GM21447 (cell line): ENCODE data around the gene JAKMIP1.
"Not testable (repeated sequence)": the region's sequence is repeated elsewhere in the genome, so short reads cannot be mapped to it uniquely, and the experiment has no call there.

Source experiments
- ATAC-seq: cut with Tn5 transposase; IDR thresholded peaks from one replicate; pipeline ENCODE4 v1.9.1; 2021; ENCODE audit not compliant: unreplicated experiment

Gene JAKMIP1

DNA sequence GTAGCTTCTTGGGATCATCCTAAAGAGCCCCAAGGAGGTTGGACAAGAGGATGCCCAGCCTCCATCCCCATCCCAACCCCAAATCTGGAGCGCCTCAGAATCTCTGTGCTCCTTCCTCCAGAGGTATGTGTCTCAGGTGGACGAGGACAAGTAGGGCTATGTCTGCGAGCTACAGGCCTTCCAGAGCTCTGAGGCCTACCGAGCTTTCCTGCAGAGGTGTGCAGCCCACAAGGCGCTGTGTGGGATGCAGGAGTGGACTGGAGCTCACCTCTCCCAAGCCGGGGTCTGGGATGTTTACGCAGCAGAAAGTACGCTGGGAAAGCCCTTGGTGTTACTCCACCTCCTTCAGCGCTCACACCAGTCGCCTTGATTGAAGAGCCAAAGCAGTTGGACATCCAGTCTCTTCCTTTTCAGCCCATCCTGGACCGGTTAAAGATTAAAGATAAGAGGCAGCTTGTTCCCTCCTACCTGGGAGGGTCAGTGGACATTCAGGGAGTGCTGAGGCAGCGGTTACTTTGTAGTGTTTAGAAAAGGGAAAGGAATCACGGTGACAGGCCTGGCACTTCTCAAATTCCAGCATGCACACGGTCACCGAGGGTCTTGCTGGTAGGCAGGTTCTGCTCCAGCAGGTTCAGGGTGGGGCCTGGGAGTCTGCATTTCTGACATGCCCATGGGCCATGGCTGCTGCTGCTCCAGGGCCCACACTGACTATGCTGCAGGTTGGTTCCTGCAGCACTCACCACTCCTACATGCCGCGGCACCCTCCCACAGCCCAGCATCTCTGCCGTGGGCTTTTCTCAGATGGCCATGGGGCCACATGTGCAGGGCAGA is 29.5 kb upstream of the JAKMIP1 start:
- no peak for ATAC-seq

DNA sequence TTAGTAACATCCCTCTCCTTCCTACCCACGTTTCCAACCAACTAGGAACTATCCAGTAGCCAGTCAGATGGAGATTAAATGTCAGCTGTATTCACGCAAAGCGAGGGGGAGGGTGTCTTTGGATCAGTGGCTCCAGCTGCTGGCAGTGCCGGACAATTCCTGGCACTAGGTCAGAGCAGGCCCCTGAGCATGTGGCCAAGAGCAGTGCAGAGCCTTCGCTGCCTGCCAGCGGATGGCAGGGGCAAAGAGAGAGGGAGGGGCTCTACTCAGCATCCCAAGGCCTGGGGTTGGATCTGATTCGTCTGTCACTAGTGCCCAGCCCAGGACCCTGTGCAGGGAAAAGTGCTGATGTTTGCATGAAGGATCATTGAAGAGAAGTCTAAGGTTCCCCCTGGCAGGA is 28.7 kb upstream of the JAKMIP1 start:
- ATAC-seq, result no peak

DNA sequence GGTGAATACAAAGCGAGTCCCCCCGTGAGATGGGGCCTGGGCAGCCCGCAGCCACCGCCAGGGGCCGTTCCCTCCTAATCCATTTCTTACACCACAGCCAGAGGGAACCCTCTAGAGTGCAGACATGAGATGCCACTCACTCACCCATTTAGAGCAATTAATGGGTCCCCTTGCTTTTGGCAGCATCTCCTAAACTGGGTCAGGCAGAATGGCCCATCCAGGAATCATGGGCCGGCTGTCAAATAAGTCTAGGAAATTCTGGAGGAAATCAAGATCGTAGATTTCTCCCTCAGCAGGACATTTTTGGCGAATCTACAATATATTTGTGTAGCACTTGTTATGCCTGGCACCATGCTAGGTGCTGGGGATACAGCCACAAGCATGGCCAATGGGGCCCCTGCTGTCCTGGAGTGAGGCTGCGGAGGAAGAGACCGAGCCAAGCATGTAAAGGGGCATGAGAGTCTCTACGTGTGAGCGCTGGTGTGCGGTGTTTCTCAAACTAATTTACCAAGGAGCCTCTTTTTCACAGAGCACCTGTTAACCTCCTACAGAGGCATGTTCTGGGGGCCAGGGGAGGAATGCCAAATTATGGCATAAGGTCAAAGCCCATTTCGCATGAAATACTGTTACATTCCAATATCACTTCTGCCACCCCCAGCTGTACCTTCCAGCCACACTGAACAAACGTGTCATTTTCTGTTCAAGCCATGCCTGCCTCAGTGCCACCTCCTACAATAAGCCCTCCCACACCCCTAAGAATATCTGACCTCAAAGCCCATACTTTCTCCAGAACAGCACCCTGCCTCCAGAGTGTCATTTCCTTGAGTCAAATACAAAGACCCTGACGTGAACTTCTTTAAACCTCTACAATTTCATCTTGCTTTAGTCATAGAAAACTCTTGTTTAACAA is 28.1 kb upstream of the JAKMIP1 start:
- no peak for ATAC-seq

DNA sequence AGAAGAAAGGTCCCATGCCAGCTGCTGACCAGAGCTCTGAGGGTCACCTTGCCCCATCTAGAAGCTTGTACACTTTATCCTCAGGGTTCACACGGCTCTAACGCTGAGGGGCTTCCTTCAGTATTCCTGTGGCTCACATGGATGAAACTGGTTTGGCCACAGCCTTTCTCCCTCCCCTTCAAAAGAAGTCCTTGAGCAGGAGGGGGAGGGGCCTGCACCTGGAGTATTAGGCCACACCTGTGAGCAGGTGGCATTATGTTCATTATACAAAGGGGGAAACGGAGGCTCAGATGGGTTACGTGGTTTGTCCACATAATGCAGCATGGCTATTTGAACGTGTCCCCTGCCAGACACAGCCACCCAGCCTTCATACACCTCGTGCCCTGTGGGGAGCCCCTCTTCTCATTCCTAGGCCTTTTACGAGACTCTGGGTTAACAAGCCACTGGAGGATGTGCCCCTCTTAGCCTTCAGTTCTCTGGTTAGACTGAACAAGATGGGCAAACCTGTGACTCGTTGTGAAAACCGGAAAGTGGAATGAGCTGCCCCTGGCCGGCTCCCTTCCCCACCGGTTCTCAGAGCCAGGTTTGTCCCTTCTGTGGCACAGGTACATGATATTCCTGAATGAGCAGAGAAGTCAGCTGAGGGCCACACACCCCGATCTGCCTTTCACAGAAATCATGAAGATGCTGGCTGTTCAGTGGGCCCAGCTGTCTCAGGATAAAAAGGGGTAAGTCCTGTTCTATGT is 27.2 kb upstream of the JAKMIP1 start:
- no peak for ATAC-seq

DNA sequence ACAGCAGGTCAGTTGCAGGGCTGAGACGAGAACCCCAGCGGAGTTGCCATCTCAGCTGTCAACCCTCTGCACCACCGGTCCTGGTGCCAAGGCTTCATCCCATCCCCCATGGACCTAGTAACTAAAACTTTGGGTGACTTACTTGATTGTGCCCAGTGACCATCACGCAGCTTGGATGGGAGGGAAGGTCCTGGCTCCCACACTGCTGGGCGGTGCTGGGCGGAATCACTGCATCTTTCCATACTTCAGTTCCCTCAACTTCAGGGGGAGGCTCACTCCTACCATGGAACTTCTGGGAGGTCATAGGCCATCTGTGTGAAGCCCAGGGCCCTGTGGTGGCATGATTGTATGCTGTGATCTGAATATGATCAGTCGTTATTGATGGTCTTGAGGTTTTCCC is 26.2 kb upstream of the JAKMIP1 start:
- ATAC-seq, result no peak

DNA sequence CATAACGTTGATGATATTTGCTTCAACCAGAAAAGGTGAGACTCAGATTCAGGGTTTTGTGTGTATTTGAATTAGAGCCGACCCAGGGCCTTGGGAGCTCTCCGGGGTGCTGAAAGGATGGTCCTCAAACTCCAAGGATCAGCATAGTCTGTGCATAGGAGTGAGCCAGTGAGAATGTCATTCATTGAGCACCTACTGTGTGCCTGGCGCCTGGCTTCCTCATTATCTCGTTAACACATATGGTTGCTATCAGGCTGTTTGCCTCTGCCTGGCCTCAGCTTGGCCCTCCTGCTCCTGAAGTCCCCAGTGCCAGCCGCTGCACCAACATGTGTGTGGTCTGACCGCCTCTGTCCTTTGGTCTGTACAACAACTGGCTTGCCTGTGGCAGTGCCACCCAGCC is 25.1 kb upstream of the JAKMIP1 start:
- ATAC-seq, result no peak

DNA sequence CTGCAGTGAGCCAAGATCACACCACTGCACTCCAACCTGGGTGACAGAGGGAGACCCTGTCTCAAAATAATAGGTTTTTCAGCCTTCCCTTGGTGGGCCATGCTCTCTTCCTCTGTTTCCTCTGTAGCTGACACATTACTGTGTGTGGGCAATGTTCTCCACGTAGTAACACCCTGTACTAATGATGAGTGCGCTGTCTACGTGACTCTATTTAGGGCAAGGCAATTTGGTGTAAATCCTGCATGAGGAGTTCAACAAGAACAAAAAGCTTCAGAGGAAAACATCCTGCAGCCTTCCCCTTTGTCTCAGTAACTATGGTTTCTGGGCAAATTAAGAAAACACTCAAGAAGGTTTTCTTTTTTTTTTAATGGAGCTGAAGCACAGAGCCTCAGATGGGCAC is 24.4 kb upstream of the JAKMIP1 start:
- no peak for ATAC-seq

DNA sequence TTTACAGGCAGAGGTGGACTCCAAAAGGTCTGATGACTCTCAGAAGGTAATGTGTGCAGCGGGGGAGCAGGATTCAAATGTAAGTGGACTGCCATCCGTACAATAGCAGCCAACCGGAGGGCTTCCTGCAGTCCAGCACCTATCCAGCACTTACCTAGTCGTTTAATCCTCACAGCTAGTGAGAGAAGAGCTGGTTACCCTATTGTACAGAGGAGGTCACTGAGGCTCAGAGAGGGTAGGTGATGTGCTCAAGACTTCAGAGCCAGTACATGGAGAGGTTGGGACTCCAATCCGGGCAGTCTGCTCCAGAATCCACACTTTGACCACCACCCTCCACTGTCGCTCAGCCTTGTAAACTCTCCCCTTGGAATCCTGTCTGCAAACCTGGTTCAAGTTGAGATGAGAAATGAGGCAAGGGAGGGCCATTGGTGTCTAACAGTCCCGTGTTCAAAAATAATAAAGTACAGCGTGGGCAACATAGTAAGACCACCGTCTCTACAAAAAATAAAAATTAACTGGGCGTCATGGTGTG is 22.5 kb upstream of the JAKMIP1 start:
- ATAC-seq, result no peak

DNA sequence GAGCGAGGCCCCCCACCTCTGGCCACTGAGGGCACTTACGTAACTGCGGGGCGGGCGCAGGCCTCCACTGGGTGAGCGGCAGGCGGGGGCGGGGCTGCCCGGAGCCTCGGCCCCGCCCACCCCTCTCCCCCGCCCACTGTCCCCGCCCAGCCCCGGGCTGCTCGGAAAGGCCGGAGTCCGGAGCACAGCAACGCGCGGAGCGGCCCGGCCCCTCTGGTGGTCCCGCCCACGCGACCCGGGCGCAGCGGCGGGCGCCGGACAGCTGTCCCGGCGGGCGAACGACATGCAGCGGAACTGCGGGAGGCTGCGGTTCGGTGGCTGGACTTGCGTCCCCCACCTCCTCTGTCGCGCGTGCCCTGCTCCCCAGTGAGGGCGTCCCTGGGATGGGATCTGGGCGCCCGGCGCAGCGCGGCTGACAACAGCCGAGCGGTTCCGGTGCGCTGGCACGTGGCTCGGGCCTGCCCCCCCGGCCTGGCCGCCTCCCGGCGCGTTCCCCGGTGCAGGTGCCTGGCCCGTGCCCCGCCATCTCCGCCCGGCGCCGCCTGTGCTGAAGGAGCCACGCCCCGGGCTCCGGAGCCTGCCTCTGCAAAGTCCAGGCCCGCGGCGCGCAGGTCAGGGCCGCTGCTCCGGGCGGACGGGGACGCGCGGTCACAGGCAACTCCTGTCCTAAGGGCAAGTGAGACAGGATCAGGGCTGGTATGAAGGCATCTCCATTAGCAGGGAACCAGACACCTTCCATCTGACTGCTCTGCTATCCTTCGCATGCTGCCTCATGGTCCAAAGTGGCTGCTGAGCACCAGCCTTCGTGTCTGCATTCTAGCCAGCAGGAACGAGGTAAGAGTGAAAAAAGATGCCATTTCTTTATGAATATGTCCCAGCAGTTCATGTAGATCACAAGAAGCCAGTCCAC is 21.8 kb upstream of the JAKMIP1 start:
- ATAC-seq, result no peak

DNA sequence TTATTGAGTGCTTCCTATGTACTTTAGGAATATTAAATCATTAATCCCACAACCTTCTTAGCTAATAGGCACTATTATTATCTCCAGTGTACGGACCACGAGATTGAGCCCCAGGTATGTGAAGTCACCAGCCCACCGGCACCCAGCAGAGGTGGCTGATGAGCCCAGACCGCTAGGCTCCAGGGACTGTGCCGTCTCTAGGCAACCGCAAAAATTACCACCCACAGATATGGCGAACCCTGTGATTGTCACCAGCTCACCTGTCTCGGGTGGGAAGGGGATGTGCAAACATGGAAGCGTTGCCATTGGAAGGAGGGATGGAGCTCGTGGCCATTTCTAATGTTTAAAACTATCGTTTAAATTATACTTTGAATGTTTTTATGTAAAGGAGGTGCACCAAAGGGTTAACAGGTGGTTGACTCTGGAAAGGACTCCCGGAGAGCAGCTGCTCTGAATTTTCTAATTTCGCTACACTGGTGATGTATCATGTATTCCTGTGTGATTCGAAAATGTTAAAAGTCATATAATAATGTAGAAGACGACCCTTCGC is 21.0 kb upstream of the JAKMIP1 start:
- ATAC-seq, result no peak

DNA sequence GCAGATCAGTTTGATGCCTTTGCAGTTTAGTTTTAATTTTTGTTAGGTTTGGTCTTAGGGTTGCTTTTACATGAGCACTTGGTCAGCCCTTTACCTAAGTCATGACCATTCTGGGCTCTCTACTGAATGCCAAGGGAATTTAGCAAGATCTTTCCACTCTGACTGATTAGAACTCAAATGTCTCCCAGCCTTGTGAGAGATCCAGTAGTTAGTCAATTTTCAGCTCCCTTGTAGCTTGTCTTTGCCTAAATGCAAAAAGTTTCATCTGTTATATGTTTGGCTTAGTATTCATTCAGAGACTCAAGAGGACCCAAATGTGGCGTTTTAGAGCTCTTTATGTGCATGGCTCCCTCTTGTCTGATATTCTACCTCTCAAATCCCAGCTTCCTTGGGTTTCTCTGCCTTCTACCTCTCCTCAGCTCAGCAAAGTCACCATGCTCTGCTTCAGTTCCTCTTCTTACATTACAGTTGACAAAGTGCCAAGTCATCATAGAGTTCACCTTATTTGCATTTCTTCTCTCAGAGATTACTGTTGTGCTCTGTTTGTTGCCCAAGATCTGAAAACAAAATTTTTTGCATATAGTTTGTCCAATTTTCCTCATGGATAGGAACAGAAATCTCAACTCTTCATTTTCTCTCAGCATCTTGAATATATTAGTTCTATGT is 17.5 kb upstream of the JAKMIP1 start:
- peak; percentile 95 for ATAC-seq

DNA sequence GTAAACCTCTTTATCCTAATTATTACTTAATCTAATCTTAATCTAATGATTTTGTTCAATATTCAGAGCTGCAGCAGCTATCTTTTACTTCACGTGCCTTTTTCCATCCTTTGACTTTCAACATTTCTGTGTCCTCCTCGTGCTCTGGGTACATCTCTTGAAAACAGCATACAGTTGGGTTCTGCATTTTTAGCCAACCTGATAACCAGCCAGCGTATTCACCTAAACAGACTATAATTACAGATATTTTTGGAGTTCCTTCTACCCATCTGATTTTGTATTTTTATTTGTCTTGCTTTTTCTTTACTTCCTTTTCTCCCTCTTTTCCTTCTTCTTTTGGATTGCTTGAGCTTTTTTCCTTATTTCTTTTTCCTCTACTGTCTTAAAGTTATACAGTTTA is 16.2 kb upstream of the JAKMIP1 start:
- no peak for ATAC-seq

DNA sequence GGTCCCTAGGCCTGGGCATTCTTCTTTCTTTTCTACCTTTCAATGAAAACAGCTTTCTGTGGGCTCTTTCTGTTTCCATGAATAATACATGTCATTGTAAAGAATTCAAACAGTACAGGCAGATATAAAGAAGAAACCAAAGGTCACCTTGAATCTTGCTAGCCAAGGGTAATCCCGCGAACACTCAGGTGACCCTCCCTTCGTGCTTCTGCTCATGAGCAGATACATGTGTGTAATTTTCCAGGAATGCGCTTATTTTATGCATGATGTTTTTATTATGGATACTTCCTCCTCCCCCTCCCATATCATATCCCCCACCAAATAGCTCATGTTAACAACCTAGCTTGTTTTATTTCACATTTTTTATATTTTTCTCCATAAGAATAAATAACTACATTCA is 9.6 kb upstream of the JAKMIP1 start:
- no peak for ATAC-seq

DNA sequence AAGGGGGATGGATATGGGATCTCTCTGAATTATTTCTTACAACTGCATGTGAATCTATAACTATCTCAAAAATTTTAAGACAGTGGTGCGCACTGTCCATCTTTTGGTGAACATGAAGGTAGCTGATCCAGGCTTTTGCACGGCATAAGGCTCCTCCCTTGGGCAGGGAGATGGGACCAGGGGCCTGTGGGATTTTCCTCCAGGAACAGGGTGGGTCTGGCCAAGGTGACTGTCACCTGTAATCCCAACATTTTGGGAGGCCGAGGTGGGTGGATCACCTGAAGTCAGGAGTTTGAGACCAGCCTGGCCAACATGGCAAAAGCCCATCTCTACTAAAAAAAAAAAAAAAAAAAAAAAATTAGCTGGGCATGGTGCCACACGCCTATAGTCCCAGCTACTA is 8.9 kb upstream of the JAKMIP1 start:
- ATAC-seq, result not testable (repeated sequence)

DNA sequence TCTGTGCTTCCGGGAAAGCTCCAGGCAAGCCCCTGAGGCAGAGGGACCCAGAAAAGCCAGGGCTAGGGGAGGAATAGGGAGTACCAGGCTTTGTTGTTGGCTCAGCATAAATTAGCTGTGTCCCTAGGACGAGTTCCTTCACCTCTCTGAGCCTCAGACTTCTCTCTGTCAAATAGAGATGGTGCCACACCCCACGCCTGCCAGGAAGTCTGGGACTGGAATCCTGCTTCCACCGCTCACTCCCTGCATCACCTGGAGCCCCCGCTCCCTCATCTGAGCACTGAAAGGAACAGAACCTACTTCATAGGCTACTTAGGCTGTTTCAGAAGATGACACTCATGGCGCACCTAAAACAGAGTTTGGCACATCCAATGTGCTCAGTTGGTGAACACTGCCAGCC is 8.1 kb upstream of the JAKMIP1 start:
- no peak for ATAC-seq

DNA sequence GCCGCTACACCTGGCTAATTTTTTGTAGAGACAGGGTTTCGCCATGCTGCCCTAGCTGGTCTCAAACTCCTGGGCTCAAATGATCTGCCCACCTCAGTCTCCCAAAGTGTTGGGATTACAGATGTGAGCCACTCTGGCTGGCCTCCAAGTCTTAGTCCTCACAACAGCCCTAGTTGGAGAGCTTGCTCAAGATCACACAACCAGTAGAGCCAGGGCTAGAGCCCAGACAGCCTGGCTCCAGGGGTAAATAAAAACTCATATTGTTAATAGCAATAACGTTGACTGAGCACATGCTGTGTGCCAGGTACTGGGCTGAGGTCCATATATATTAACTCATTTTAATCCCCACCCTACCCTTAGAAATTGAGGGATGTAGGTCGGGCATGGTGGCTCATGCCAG is 7.3 kb upstream of the JAKMIP1 start:
- ATAC-seq, result no peak

DNA sequence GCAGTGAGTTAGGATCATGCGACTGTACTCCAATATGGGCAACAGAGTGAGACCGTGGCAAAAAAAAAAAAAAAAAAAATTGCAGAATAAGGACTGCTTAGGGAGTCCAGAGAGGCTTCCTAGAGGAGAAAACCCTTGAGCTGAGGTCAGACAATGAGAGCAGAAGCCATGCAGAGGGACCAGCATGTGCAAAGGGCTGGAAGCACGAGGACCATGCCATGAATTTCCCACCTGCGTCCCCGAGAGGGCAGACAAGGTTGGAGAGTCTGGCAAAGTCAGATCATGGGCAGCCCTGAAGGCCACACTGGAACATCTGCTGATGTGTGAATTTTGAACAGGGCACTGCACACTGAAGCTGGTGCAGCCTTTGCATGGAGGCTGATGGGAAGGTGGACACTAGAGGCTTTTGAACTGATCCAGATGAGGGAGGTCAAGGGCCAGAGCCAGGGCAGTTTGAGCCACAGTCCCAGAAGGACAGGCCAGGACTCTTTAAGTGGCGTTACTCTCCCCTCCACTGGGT is 6.5 kb upstream of the JAKMIP1 start:
- ATAC-seq, result no peak

DNA sequence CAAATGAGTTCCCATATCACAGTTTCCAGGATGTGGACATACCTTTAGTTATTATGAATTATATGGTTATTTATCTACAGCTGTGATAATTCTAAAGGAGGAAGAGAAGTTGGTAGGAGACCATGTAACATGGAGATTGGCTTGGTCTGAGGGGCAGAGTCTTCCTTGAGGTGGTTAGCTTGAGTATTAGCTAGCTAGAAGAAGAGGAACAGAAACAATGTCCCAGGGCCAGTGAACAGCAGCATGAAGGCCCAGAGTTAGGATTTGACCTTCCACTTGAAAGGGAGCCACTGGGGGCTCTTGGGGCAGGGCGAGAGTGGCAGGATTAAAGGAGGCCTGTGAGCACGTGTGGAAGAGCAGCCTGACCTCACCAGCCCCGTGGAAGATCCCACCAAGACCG is 5.6 kb upstream of the JAKMIP1 start:
- ATAC-seq, result no peak

DNA sequence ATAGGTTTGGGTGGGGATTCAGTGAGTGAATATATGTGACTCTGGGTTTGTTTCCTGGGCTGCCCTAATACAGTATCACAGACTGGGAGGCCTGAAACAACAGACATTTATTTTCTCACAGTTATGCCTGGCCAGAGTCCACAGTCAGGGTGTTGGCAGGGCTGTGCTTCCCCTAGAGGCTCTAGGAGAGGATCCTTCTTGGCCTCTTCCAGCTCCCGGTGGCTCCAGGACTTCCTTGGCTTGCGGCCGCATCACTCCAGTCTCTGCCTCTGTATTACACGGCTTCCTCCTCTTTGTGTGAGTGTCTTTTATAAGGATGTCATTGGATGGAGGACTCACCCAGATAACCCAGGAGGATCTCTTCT is 5.2 kb upstream of the JAKMIP1 start:
- no peak for ATAC-seq
